SU-DHL-6 (cell line): ENCODE measurements around the gene GREB1L.
"Not testable (repeated sequence)": the region's sequence is repeated elsewhere in the genome, so short reads cannot be mapped to it uniquely, and the experiment has no call there.

ENCODE experiments used
- H2AFZ ChIP-seq: fragments of 200-600 bp; sonication (generic); 2 replicates; pipeline ENCODE4 v1.6.1; 2014; ENCODE audit warnings: low read depth, mild to moderate bottlenecking, moderate library complexity, mixed read lengths, antibody characterized with exemption, low read length; ENCODE audit not compliant: severe bottlenecking
- H3F3A ChIP-seq: fragments of 200-600 bp; shearing (Covaris generic); 2 replicates; pipeline ENCODE4 v1.6.0; 2016; ENCODE audit warnings: antibody characterized with exemption, mild to moderate bottlenecking; ENCODE audit not compliant: insufficient read depth
- H3K27ac ChIP-seq: fragments of 200-600 bp; sonication (generic); 2 replicates; pipeline ENCODE4 v1.5.1; 2016; ENCODE audit warnings: low read depth, mild to moderate bottlenecking, low read length, moderate library complexity, mixed read lengths
- H3K27me3 ChIP-seq: fragments of 200-600 bp; sonication (generic), shearing (Covaris generic); 2 replicates; pipeline ENCODE4 v1.6.0; 2014; ENCODE audit warnings: mild to moderate bottlenecking, low read length
- H3K36me3 ChIP-seq: fragments of 200-600 bp; sonication (generic); 2 replicates; pipeline ENCODE4 v1.6.1; 2014; ENCODE audit warnings: mild to moderate bottlenecking, low read length, mixed read lengths
- H3K4me2 ChIP-seq: fragments of 300-600, 200-600 bp; shearing (Covaris generic), sonication (generic); 2 replicates; pipeline ENCODE4 v1.6.0; 2014; ENCODE audit warnings: low read length, low read depth, mild to moderate bottlenecking; ENCODE audit not compliant: poor library complexity, severe bottlenecking
- H3K4me3 ChIP-seq: fragments of 200-600 bp; sonication (generic); 2 replicates; pipeline ENCODE4 v1.5.1; 2014; ENCODE audit warnings: antibody characterized with exemption, low read length, mild to moderate bottlenecking, mixed read lengths; ENCODE audit not compliant: insufficient read depth, poor library complexity, severe bottlenecking
- H3K79me2 ChIP-seq: fragments of 200-600 bp; sonication (generic); 2 replicates; pipeline ENCODE4 v1.6.1; 2014; ENCODE audit warnings: mild to moderate bottlenecking, low read length, moderate library complexity; ENCODE audit not compliant: insufficient read depth
- H3K9ac ChIP-seq: fragments of 200-600 bp; sonication (generic); 2 replicates; pipeline ENCODE4 v1.7.0; 2014; ENCODE audit warnings: mild to moderate bottlenecking, low read length
- H3K9me2 ChIP-seq: fragments of 200-600 bp; sonication (generic); replicated peaks from 2 replicates; pipeline ENCODE4 v1.6.1; 2014; ENCODE audit warnings: low read length; ENCODE audit not compliant: insufficient read depth
- H3K9me3 ChIP-seq: fragments of 200-600 bp; sonication (generic); 2 replicates; pipeline ENCODE4 v1.6.1; 2014; ENCODE audit warnings: low read length, mixed read lengths; ENCODE audit not compliant: insufficient read depth
- H4K20me1 ChIP-seq: fragments of 200-600 bp; sonication (generic); 2 replicates; pipeline ENCODE4 v1.6.1; 2014; ENCODE audit warnings: low read depth, mild to moderate bottlenecking, antibody characterized with exemption, low read length, moderate library complexity, mixed read lengths
- EZH2phosphoT487 ChIP-seq: fragments of 200-600 bp; sonication (generic), shearing (Covaris generic); conservative IDR thresholded peaks from 2 replicates; pipeline ENCODE4 v1.6.1; 2018; ENCODE audit warnings: mild to moderate bottlenecking, antibody characterized with exemption, low read length, moderate library complexity, mixed read lengths
- TF ChIP-seq, protein P1 (sequence below): fragments of 200-600 bp; sonication (generic); IDR thresholded peaks from one replicate; pipeline ENCODE4 v1.5.1; 2017; ENCODE audit warnings: antibody characterized with exemption, mild to moderate bottlenecking, low read length, moderate library complexity; ENCODE audit not compliant: insufficient read depth, poor library complexity, severe bottlenecking

The GREB1L gene

DNA sequence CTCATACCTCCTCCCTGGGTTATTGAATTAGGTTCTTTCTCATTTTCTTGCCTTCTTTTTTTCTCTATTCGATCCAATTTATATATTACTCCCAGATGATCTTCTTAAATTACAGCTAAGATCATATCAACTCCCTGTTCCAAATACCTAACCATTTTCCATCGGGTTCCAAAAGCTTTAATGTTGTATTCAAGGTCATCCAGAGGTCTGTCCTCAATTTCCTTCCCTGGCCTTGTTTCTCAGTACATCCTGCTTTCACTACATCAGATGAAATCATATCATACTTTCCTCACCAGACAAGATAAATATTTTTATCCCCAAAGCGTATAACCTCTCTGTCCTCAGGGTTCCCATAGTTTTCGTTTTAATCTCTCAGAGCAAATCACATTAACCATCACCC is 36.3 kb upstream of the GREB1L start:
- Histone ChIP-seq H3K9ac (no peak overlapping the region), H3F3A (no peaks in the 10 kb centered on the region), H3K4me3 (no peak overlapping the region), H3K4me2 (no peak overlapping the region), H3K79me2 (no peaks in the 10 kb centered on the region), H2AFZ (no peak overlapping the region), H3K9me3 (no peaks in the 10 kb centered on the region), H4K20me1 (no peaks in the 10 kb centered on the region), H3K27ac (no peak overlapping the region), H3K9me2 (no peaks in the 10 kb centered on the region), H3K36me3 (no peaks in the 10 kb centered on the region), H3K27me3 (no peaks in the 10 kb centered on the region)
- no peak for TF ChIP-seq EZH2phosphoT487
- TF ChIP-seq, protein P1, sequence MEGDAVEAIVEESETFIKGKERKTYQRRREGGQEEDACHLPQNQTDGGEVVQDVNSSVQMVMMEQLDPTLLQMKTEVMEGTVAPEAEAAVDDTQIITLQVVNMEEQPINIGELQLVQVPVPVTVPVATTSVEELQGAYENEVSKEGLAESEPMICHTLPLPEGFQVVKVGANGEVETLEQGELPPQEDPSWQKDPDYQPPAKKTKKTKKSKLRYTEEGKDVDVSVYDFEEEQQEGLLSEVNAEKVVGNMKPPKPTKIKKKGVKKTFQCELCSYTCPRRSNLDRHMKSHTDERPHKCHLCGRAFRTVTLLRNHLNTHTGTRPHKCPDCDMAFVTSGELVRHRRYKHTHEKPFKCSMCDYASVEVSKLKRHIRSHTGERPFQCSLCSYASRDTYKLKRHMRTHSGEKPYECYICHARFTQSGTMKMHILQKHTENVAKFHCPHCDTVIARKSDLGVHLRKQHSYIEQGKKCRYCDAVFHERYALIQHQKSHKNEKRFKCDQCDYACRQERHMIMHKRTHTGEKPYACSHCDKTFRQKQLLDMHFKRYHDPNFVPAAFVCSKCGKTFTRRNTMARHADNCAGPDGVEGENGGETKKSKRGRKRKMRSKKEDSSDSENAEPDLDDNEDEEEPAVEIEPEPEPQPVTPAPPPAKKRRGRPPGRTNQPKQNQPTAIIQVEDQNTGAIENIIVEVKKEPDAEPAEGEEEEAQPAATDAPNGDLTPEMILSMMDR = no peak

GRCh38 chr18:21210278-21210677 is 31.8 kb upstream of the GREB1L start:
- H3K27ac ChIP-seq = no peak overlapping the region
- H4K20me1 ChIP-seq = no peaks in the 10 kb centered on the region
- no peaks in the 10 kb centered on the region for H3K36me3 ChIP-seq
- no peaks in the 10 kb centered on the region for H3K9me2 ChIP-seq
- TF ChIP-seq, protein P1 = no peak
- TF ChIP-seq EZH2phosphoT487 = no peak
- no peak overlapping the region for H3K4me3 ChIP-seq
- H3F3A ChIP-seq = no peaks in the 10 kb centered on the region
- H3K9ac ChIP-seq = no peak overlapping the region
- H3K4me2 ChIP-seq = no peak overlapping the region
- H3K79me2 ChIP-seq = no peaks in the 10 kb centered on the region
- H3K9me3 ChIP-seq = no peaks in the 10 kb centered on the region
- no peak overlapping the region for H2AFZ ChIP-seq
- H3K27me3 ChIP-seq = no peaks in the 10 kb centered on the region

DNA sequence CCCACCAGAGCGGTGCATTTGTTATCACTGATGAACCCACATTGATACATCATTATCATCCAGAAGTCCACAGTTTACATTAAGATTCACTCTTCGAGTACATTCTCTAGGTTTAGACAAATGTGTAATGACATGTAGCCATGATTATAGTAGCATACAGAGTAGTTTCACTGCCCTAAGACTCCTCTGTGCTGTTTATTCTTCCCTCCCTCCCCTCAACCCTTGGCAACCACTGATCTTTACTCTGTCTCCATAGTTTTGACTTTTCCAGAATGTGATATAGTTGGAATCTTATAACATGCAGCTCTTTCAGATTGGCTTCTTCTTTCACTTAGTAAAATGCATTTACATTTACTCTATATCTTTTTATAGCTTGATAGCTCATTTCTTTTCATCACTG is 31.2 kb upstream of the GREB1L start:
- H2AFZ ChIP-seq = no peak overlapping the region
- TF ChIP-seq, protein P1 = no peak
- TF ChIP-seq EZH2phosphoT487 = no peak
- no peaks in the 10 kb centered on the region for H3K27me3 ChIP-seq
- no peak overlapping the region for H3K4me2 ChIP-seq
- no peaks in the 10 kb centered on the region for H3K79me2 ChIP-seq
- no peak overlapping the region for H3K4me3 ChIP-seq
- no peaks in the 10 kb centered on the region for H3K9me3 ChIP-seq
- H3K9ac ChIP-seq = no peak overlapping the region
- H4K20me1 ChIP-seq = no peaks in the 10 kb centered on the region
- H3K9me2 ChIP-seq = no peaks in the 10 kb centered on the region
- H3K27ac ChIP-seq = no peak overlapping the region
- H3F3A ChIP-seq = no peaks in the 10 kb centered on the region
- no peaks in the 10 kb centered on the region for H3K36me3 ChIP-seq

- H3K9me3 ChIP-seq, H3K36me3 ChIP-seq, H4K20me1 ChIP-seq, H3K79me2 ChIP-seq, H3K4me3 ChIP-seq, H3F3A ChIP-seq, H3K4me2 ChIP-seq, H2AFZ ChIP-seq, H3K27me3 ChIP-seq, H3K9me2 ChIP-seq, H3K27ac ChIP-seq, H3K9ac ChIP-seq: not testable (repeated sequence)
Measured at GRCh38 chr18:21214409-21214808, 27.6 kb upstream of the GREB1L start.
